OCI-M1 (cell line): Measurements from ENCODE around the gene SDHB.
"Not testable (repeated sequence)": the region's sequence is repeated elsewhere in the genome, so short reads cannot be mapped to it uniquely, and the experiment has no call there.

ENCODE experiments used
- DNase-seq: peaks from one replicate; lab custom pipeline; 2025; lab: John Stamatoyannopoulos, UW

SDHB gene

GRCh38 chr1:17075470-17076255 lies 21.8 kb upstream of the SDHB start:
- no peak for DNase-seq

GRCh38 chr1:17071794-17072193 lies 18.0 kb upstream of the SDHB start:
- DNase-seq = no peak

- DNase-seq = no peak
Observed at GRCh38 chr1:17070163-17070525, 16.3 kb upstream of the SDHB start.

GRCh38 chr1:17069452-17070162 lies 15.8 kb upstream of the SDHB start:
- DNase-seq = no peak

GRCh38 chr1:17068789-17069188 lies 15.0 kb upstream of the SDHB start:
- no peak for DNase-seq

GRCh38 chr1:17067465-17068240 lies 13.8 kb upstream of the SDHB start:
- DNase-seq = no peak

GRCh38 chr1:17067069-17067426 lies 13.2 kb upstream of the SDHB start:
- no peak for DNase-seq

GRCh38 chr1:17066361-17067068 lies 12.7 kb upstream of the SDHB start:
- DNase-seq = no peak

GRCh38 chr1:17065666-17066065 lies 11.8 kb upstream of the SDHB start:
- no peak for DNase-seq

GRCh38 chr1:17062751-17063150 lies 8.9 kb upstream of the SDHB start:
- DNase-seq = not testable (repeated sequence)

GRCh38 chr1:17061892-17062291 lies 8.1 kb upstream of the SDHB start:
- no peak for DNase-seq

GRCh38 chr1:17061486-17061885 lies 7.7 kb upstream of the SDHB start:
- DNase-seq = no peak

GRCh38 chr1:17060306-17060749 lies 6.5 kb upstream of the SDHB start:
- no peak for DNase-seq

- DNase-seq = peak; percentile 76
Observed at GRCh38 chr1:17059391-17060305, 5.8 kb upstream of the SDHB start.

- DNase-seq = no peak
Observed at GRCh38 chr1:17056551-17056950, 2.7 kb upstream of the SDHB start.

GRCh38 chr1:17055801-17056200 lies 2.0 kb upstream of the SDHB start:
- DNase-seq = no peak

- DNase-seq = peak; percentile 36
Observed at GRCh38 chr1:17053086-17053684, 647 bp downstream of the SDHB start.

GRCh38 chr1:17052641-17053040 lies 1.2 kb downstream of the SDHB start:
- DNase-seq = no peak

- DNase-seq = no peak
Observed at GRCh38 chr1:17052038-17052437, 1.8 kb downstream of the SDHB start.

GRCh38 chr1:17047924-17048323 lies 5.9 kb downstream of the SDHB start:
- no peak for DNase-seq

GRCh38 chr1:17046334-17046657 lies 7.5 kb downstream of the SDHB start:
- DNase-seq = no peak
